ENCODE results near the gene SRP72.

Gene SRP72

GRCh38 chr4:56532239-56532638 is 64.8 kb downstream of the SRP72 start:
- no peak overlapping the region for H3K4me3 ChIP-seq (ENCODE audit: low read length)
- H3K79me2 ChIP-seq (ENCODE audit: low read length) = no peaks in the 10 kb centered on the region
- no peak overlapping the region for H2AFZ ChIP-seq (ENCODE audit: low read depth, low read length)
- H3K9me3 ChIP-seq (ENCODE audit: insufficient read depth, low read length) = no peaks in the 10 kb centered on the region
- no peak overlapping the region for H3K4me2 ChIP-seq (ENCODE audit: low read length)
- peaks cover 30% of the 10 kb centered on the region for H3K27me3 ChIP-seq (ENCODE audit: low read depth, low read length)
- no peak overlapping the region for H3K27ac ChIP-seq (ENCODE audit: low read length)
- no peak for TF ChIP-seq CTCF (IDR thresholded peaks at IDR 0.05; ENCODE audit: low read depth, low read length)
- TF ChIP-seq EZH2phosphoT487 (IDR thresholded peaks at IDR 0.05; ENCODE audit: low read depth) = no peak
- H4K20me1 ChIP-seq (ENCODE audit: insufficient read depth, low read length) = no peaks in the 10 kb centered on the region
- H3K36me3 ChIP-seq (replicated peaks; ENCODE audit: low read depth, low read length) = no peaks in the 10 kb centered on the region
- no peak overlapping the region for H3K9ac ChIP-seq (ENCODE audit: low read length)
- H3K4me1 ChIP-seq (ENCODE audit: low read length) = no peaks in the 10 kb centered on the region

- Histone ChIP-seq H3K27me3 (ENCODE audit: low read depth, low read length) (peaks cover 24% of the 10 kb centered on the region), H4K20me1 (ENCODE audit: insufficient read depth, low read length) (no peaks in the 10 kb centered on the region), H2AFZ (ENCODE audit: low read depth, low read length) (no peak overlapping the region), H3K79me2 (ENCODE audit: low read length) (no peaks in the 10 kb centered on the region), H3K36me3 (replicated peaks; ENCODE audit: low read depth, low read length) (no peaks in the 10 kb centered on the region), H3K9ac (ENCODE audit: low read length) (no peak overlapping the region), H3K4me1 (ENCODE audit: low read length) (no peaks in the 10 kb centered on the region), H3K9me3 (ENCODE audit: insufficient read depth, low read length) (no peaks in the 10 kb centered on the region), H3K27ac (ENCODE audit: low read length) (no peak overlapping the region), H3K4me3 (ENCODE audit: low read length) (no peak overlapping the region), H3K4me2 (ENCODE audit: low read length) (no peak overlapping the region)
- TF ChIP-seq CTCF (IDR thresholded peaks at IDR 0.05; ENCODE audit: low read depth, low read length) (no peak), EZH2phosphoT487 (IDR thresholded peaks at IDR 0.05; ENCODE audit: low read depth) (no peak)
These were observed 68.5 kb downstream of the SRP72 start for GRCh38 chr4:56535915-56536314.

- H3K9me3 ChIP-seq (ENCODE audit: insufficient read depth, low read length) = no peaks in the 10 kb centered on the region
- no peaks in the 10 kb centered on the region for H3K4me1 ChIP-seq (ENCODE audit: low read length)
- no peaks in the 10 kb centered on the region for H4K20me1 ChIP-seq (ENCODE audit: insufficient read depth, low read length)
- no peak overlapping the region for H3K4me2 ChIP-seq (ENCODE audit: low read length)
- no peak overlapping the region for H3K4me3 ChIP-seq (ENCODE audit: low read length)
- TF ChIP-seq CTCF (IDR thresholded peaks at IDR 0.05; ENCODE audit: low read depth, low read length) (no peak), EZH2phosphoT487 (IDR thresholded peaks at IDR 0.05; ENCODE audit: low read depth) (no peak)
- no peak overlapping the region for H3K9ac ChIP-seq (ENCODE audit: low read length)
- H3K27me3 ChIP-seq (ENCODE audit: low read depth, low read length) = peaks cover 26% of the 10 kb centered on the region
- no peaks in the 10 kb centered on the region for H3K36me3 ChIP-seq (replicated peaks; ENCODE audit: low read depth, low read length)
- H2AFZ ChIP-seq (ENCODE audit: low read depth, low read length) = no peak overlapping the region
- H3K27ac ChIP-seq (ENCODE audit: low read length) = no peak overlapping the region
- H3K79me2 ChIP-seq (ENCODE audit: low read length) = no peaks in the 10 kb centered on the region
These were observed 69.7 kb downstream of the SRP72 start for GRCh38 chr4:56537147-56537546.

- no peak overlapping the region for H3K9ac ChIP-seq (ENCODE audit: low read length)
- H3K4me3 ChIP-seq (ENCODE audit: low read length) = no peak overlapping the region
- H3K4me2 ChIP-seq (ENCODE audit: low read length) = no peak overlapping the region
- H3K36me3 ChIP-seq (replicated peaks; ENCODE audit: low read depth, low read length) = no peaks in the 10 kb centered on the region
- no peaks in the 10 kb centered on the region for H3K79me2 ChIP-seq (ENCODE audit: low read length)
- H3K27me3 ChIP-seq (ENCODE audit: low read depth, low read length) = peaks cover 12% of the 10 kb centered on the region; the same call in 1 of the 2 replicates
- TF ChIP-seq EZH2phosphoT487 (IDR thresholded peaks at IDR 0.05; ENCODE audit: low read depth) (no peak), CTCF (IDR thresholded peaks at IDR 0.05; ENCODE audit: low read depth, low read length) (no peak)
- no peaks in the 10 kb centered on the region for H3K9me3 ChIP-seq (ENCODE audit: insufficient read depth, low read length)
- no peak overlapping the region for H3K27ac ChIP-seq (ENCODE audit: low read length)
- H2AFZ ChIP-seq (ENCODE audit: low read depth, low read length) = no peak overlapping the region
- 0 out of 2 replicates have a peak, but pooled peaks cover 3% of the 10 kb centered on the region for H3K4me1 ChIP-seq (ENCODE audit: low read length)
- H4K20me1 ChIP-seq (ENCODE audit: insufficient read depth, low read length) = no peaks in the 10 kb centered on the region
These were observed 73.4 kb downstream of the SRP72 start for GRCh38 chr4:56540826-56541225.
